ENCODE data around the gene ERN2. TPM values are rescaled to one million over a fixed set of nuclear protein-coding genes. Genes with fewer than 3 reads are reported as not detected.

ERN2 gene
- total and polyA plus RNA-seq, 2 of the 13 experiments (the other 11 are each of a cell fraction or from before 2014, with no cell fraction given), result 2.2 to 3.5 TPM

GRCh38 chr16:23687034-23687808 lies 25.8 kb downstream of the ERN2 start:
- Histone ChIP-seq H3K36me3 (replicated peaks in 1 of 2; ENCODE audit: control insufficient read depth in 1 of 2, insufficient read depth in 2 of 2, low read length in 2 of 2) (peaks cover 62 to 93% of the 10 kb centered on the region in 2 experiments), H3K9me3 (ENCODE audit: low read length) (no peaks in the 10 kb centered on the region), H2AFZ (ENCODE audit: low read length) (no peak overlapping the region), H3K79me2 (ENCODE audit: insufficient read depth, low read length) (peaks cover 12% of the 10 kb centered on the region), H4K20me1 (ENCODE audit: insufficient read depth, low read length) (no peaks in the 10 kb centered on the region; the same call in 1 of the 2 replicates), H3K27me3 (ENCODE audit: control insufficient read depth in 1 of 2, insufficient read depth in 2 of 2, low read length in 2 of 2) (no peaks in the 10 kb centered on the region), H3K4me1 (ENCODE audit: insufficient read depth, low read length) (peaks cover 1% of the 10 kb centered on the region), H3K27ac (ENCODE audit: extremely low read length, insufficient read depth, low read length) (no peak overlapping the region), H3K4me2 (ENCODE audit: low read depth, low read length) (no peak overlapping the region), H3K9ac (ENCODE audit: insufficient read depth, low read depth, low read length) (no peak overlapping the region), H3K4me3 (replicated peaks in 1 of 3; ENCODE audit: insufficient read depth in 1 of 3, low read depth in 2 of 3, low read length in 3 of 3) (no peak overlapping the region)
- ATAC-seq, result no peak
- no peak for FAIRE-seq
- intact Hi-C loops (cut with micrococcal nuclease; ENCODE audit: unreplicated experiment), result no loop called here
- TF ChIP-seq ZBTB42 (CRISPR knock-in tag; IDR thresholded peaks at IDR 0.05) (no peak), SNRNP70 (IDR thresholded peaks at IDR 0.05; ENCODE audit: low read depth, low read length) (no peak), NRL (CRISPR knock-in tag; IDR thresholded peaks at IDR 0.05; ENCODE audit: borderline replicate concordance) (0 out of 2 replicates have a peak, but pooled peaks have one; percentile 20), FOXO1 (CRISPR knock-in tag; IDR thresholded peaks at IDR 0.05) (0 out of 2 replicates have a peak, but pooled peaks have one; percentile 6), ZNF687 (CRISPR knock-in tag; IDR thresholded peaks at IDR 0.05) (0 out of 2 replicates have a peak, but pooled peaks have one; percentile 11), RBFOX2 (IDR thresholded peaks at IDR 0.05; ENCODE audit: low read depth, low read length) (peak; percentile 65), FUBP1 (CRISPR knock-in tag; IDR thresholded peaks at IDR 0.05; ENCODE audit: borderline replicate concordance) (no peak), AKNA (CRISPR knock-in tag; IDR thresholded peaks at IDR 0.05; ENCODE audit: borderline replicate concordance) (no peak), TAF1 (CRISPR knock-in tag; IDR thresholded peaks at IDR 0.05) (no peak), ISX (CRISPR knock-in tag; conservative IDR thresholded peaks at IDR 0.05) (no peak), AGO2 (optimal IDR thresholded peaks at IDR 0.05; ENCODE audit: low read depth, low read length) (peak; percentile 89), ZNF253 (CRISPR knock-in tag; IDR thresholded peaks at IDR 0.05; ENCODE audit: borderline replicate concordance) (0 out of 2 replicates have a peak, but pooled peaks have one; percentile 9)
- DNase-seq (ENCODE audit: low spot score), result no peak
- BruUV-seq (replicated peaks), result no TSS peak
- ChIA-PET POLR2A (no interaction called here), CTCF (ENCODE audit: low intra/inter-chr PET ratio, low total read pairs) (no interaction called here)
- WGBS (ENCODE audit: low lambda C conversion rate), result 98% methylated on average over 16 of the region's 16 CpGs
- in situ Hi-C loops (cut with HindIII; ENCODE audit: extremely low pct_ligation_motif_present, low pct_unique_long_range_greater_than_20kb), result no loop called here

Data from HepG2 (cell line).